IPS DF 19.7 (cell line): ENCODE measurements around the gene DLG5.
"Not testable (repeated sequence)": the region's sequence is repeated elsewhere in the genome, so short reads cannot be mapped to it uniquely, and the experiment has no call there.

Experiments used
- DNase-seq: peaks from one replicate; pipeline ENCODE4 v3.0.0-alpha.2; 2013; ENCODE audit warnings: low read depth, low spot score

The DLG5 gene

GRCh38 chr10:77768039-77768438 is 158.5 kb downstream of the DLG5 start:
- no peak for DNase-seq

- no peak for DNase-seq
Measured at GRCh38 chr10:77763453-77764430, 162.8 kb downstream of the DLG5 start.

GRCh38 chr10:77758406-77758805 is 168.1 kb downstream of the DLG5 start:
- DNase-seq, result not testable (repeated sequence)

- peak; percentile 74 for DNase-seq
Measured at GRCh38 chr10:77756319-77757232, 170.0 kb downstream of the DLG5 start.

- DNase-seq, result no peak
Measured at GRCh38 chr10:77746047-77746707, 180.4 kb downstream of the DLG5 start.

DNA sequence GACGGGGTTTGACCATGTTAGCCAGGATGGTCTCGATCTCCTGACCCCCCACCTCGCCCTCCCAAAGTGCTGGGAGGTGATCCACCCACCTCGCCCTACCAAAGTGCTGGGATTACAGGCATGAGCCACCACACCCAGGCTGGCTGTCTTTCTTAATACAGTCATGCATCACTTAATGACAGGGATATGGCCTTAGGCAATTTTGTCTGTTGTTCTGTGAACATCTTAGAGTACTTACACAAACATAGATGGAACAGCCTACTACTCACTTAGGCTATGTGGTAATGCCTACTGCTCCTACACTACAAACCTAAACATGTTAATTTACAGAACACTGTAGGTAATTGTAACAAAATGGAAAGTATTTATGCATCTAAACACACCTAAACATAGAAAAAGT is 182.3 kb downstream of the DLG5 start:
- DNase-seq, result no peak

DNA sequence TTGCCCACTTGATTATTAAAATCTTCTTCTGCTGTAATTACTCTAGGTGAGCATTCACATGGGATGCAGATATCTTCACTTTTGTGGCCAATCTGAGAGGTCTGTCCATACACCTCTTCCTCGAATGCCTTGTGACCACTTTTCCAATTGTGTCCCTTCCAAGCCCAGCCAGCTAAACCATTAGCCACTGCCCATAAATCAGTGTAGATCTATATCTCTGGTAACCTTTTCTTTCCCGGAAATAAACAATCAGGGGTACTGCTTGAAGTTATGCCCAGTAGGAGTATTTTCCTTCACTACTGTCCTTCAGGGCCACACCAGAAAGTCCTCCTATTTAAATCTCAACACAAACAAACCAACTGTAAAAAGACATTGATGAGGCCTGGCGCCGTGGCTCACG is 184.4 kb downstream of the DLG5 start:
- DNase-seq, result no peak

GRCh38 chr10:77741746-77742145 is 184.8 kb downstream of the DLG5 start:
- DNase-seq, result no peak
